Adrenal gland (tissue), 5 donors: ENCODE measurements around the gene INPP4A.

Source experiments
- POLR2A ChIP-seq, 2 donors: fragments of 450-650 bp; IDR thresholded peaks; one replicate each; pipeline ENCODE4 v1.6.1; 2017; ENCODE audit warnings: antibody characterized with exemption in 2 of 2, mild to moderate bottlenecking in 2 of 2, moderate library complexity in 1 of 2
- TF ChIP-seq, protein P1 (sequence below), 6 experiments: fragments of 450-650 bp in 4 of 6; fragments of 200-600 bp in 2 of 6; sonication (generic) in 1 of 6; IDR thresholded peaks; 1 replicate in 5 of 6; 2 replicates in 1 of 6; pipeline versions ENCODE4 v1.5.1 to v1.8.0; 2016 to 2021; ENCODE audit warnings: antibody characterized with exemption in 6 of 6, mild to moderate bottlenecking in 2 of 6, moderate library complexity in 1 of 6
- donor health status: DM: no; HTN: no; CAD: no.

DNA sequence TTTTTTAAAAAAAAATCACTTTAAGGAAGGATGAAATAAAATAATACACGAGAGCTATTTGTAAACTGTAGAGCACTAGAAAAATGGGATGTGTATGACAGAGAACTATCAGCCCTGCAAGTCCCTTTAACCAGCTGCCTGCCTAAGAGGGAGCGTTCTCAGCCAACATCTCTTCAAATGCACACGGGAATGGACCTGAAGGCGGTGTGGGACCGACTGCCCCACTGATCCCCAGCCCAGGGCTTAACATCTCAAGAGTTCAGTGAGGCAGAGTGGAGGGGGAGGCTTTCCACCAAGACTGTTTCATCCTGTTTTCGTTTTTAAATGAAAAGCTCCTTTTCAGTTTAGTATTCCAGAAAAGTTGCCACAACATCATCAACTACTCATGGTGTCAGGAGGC is 2.2 kb downstream of the INPP4A start:
- TF ChIP-seq, protein P1, sequence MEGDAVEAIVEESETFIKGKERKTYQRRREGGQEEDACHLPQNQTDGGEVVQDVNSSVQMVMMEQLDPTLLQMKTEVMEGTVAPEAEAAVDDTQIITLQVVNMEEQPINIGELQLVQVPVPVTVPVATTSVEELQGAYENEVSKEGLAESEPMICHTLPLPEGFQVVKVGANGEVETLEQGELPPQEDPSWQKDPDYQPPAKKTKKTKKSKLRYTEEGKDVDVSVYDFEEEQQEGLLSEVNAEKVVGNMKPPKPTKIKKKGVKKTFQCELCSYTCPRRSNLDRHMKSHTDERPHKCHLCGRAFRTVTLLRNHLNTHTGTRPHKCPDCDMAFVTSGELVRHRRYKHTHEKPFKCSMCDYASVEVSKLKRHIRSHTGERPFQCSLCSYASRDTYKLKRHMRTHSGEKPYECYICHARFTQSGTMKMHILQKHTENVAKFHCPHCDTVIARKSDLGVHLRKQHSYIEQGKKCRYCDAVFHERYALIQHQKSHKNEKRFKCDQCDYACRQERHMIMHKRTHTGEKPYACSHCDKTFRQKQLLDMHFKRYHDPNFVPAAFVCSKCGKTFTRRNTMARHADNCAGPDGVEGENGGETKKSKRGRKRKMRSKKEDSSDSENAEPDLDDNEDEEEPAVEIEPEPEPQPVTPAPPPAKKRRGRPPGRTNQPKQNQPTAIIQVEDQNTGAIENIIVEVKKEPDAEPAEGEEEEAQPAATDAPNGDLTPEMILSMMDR (IDR thresholded peaks at IDR 0.05): no peak
- no peak for TF ChIP-seq POLR2A (IDR thresholded peaks at IDR 0.05)
